IgD-negative memory B cell (primary cell): ENCODE results near the gene CTR9. TPM values are rescaled to one million over a fixed set of nuclear protein-coding genes. Genes with fewer than 3 reads are reported as not detected.
A peak's percentile ranks its signal among the peaks of the same experiment; 100 is the strongest.

ENCODE experiments used
- H3K27ac Mint-ChIP-seq, 3 donors: one replicate each; pipeline ENCODE4 v1.8.0; 2020 to 2022; ENCODE audit warnings: mild to moderate bottlenecking in 3 of 3, mixed read lengths in 3 of 3, moderate library complexity in 1 of 3
- H3K27me3 Mint-ChIP-seq: one replicate; pipeline ENCODE4 v1.8.0; 2021; ENCODE audit warnings: mixed read lengths
- H3K36me3 Mint-ChIP-seq: one replicate; pipeline ENCODE4 v1.8.0; 2020; ENCODE audit warnings: mild to moderate bottlenecking, mixed read lengths
- H3K4me1 Mint-ChIP-seq, 3 donors: one replicate each; pipeline ENCODE4 v1.8.0; 2020 to 2022; ENCODE audit warnings: mixed read lengths in 3 of 3, mild to moderate bottlenecking in 1 of 3
- H3K4me3 Mint-ChIP-seq, 4 donors: one replicate each; pipeline ENCODE4 v1.8.0; 2020 to 2022; ENCODE audit warnings: mild to moderate bottlenecking in 4 of 4, mixed read lengths in 4 of 4, moderate library complexity in 3 of 4
- H3K9me3 Mint-ChIP-seq, 3 donors: one replicate each; pipeline ENCODE4 v1.8.0; 2020 to 2021; ENCODE audit warnings: mixed read lengths in 3 of 3, mild to moderate bottlenecking in 1 of 3
- polyA plus RNA-seq: library from polyadenylated mRNA; unstranded; fragments of 300-500 nt; fragmentation: Illumina TruSeq; gene quantifications from one replicate; pipeline ENCODE4 v1.2.3, GENCODE V29; 2021

The CTR9 gene
- polyA plus RNA-seq = 49.3 TPM

- peaks cover 7 to 16% (median 13%) of the 10 kb centered on the region in 3 donors for H3K4me1 Mint-ChIP-seq
Observed at GRCh38 chr11:10750838-10751580, at the start of gene CTR9. TSS of gene CTR9 (plus strand) at chr11:10751246. CDS start at chr11:10751413, 167 bp downstream.

DNA sequence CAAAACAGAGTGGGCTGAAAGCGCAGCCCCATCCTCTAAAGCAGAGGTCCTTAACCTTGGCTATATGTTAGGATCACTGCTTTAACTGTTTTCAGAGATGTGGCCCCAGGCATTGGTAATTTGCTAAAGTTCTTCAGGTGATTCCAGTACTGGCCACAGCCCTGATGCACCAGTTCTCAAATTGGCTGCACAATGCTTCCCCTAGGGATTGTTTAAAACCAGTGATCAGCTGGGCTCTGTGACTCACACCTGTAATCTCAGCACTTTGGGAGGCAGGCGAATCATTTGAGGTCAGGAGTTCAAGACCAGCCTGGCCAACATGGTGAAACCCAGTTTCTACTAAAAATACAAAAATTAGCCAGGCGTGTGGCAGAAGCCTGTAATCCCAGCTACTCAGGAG, 49.1 kb upstream of the CTR9 start:
- Mint-ChIP-seq H3K9me3 (peaks cover 0 to 7% (median 7%) of the 10 kb centered on the region in 3 donors), H3K27ac (no peak overlapping the region), H3K27me3 (no peaks in the 10 kb centered on the region), H3K4me3 (no peak overlapping the region), H3K4me1 (no peaks in the 10 kb centered on the region), H3K36me3 (peaks cover 5% of the 10 kb centered on the region)

More at GRCh38 chr11:10750838-10751580, at the start of gene CTR9:
- Mint-ChIP-seq H3K27ac (peak within 1 kb of the TSS; percentile 89 to 93 (median 92)), H3K36me3 (no peaks in the 10 kb centered on the region), H3K9me3 (no peaks in the 10 kb centered on the region), H3K4me3 (peak within 1 kb of the TSS; percentile 94 to 100 (median 98)), H3K27me3 (no peaks in the 10 kb centered on the region)

DNA sequence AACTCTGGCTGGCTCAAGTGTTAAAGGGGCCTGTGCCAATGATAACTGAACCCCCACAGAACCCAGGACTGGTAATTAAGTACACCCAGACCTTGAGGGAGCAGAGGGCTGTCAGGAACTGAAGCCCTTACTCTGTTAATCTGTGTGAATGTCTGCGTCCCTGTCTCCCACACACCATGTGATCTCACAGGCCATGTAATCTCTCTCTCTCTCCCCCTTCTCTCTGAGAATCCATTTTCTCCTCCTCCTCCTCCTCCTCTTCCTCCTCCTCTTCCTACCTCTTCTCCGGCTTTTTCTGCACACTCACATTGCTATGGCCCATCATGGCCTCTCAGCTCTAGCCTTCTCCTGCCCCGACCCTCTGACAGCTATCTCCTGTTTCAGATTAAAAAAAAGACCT, 42.9 kb upstream of the CTR9 start:
- Mint-ChIP-seq H3K27ac (no peak overlapping the region), H3K4me3 (peak overlapping the region in 1 of 4 donors; percentile 32), H3K9me3 (peaks cover 0 to 2% (median 0%) of the 10 kb centered on the region in 3 donors), H3K36me3 (no peaks in the 10 kb centered on the region), H3K27me3 (no peaks in the 10 kb centered on the region), H3K4me1 (no peaks in the 10 kb centered on the region)

GRCh38 chr11:10709299-10710086, 41.6 kb upstream of the CTR9 start:
- no peaks in the 10 kb centered on the region for H3K27me3 Mint-ChIP-seq
- H3K27ac Mint-ChIP-seq = no peak overlapping the region
- no peak overlapping the region for H3K4me3 Mint-ChIP-seq
- H3K4me1 Mint-ChIP-seq = no peaks in the 10 kb centered on the region
- no peaks in the 10 kb centered on the region for H3K9me3 Mint-ChIP-seq
- no peaks in the 10 kb centered on the region for H3K36me3 Mint-ChIP-seq

DNA sequence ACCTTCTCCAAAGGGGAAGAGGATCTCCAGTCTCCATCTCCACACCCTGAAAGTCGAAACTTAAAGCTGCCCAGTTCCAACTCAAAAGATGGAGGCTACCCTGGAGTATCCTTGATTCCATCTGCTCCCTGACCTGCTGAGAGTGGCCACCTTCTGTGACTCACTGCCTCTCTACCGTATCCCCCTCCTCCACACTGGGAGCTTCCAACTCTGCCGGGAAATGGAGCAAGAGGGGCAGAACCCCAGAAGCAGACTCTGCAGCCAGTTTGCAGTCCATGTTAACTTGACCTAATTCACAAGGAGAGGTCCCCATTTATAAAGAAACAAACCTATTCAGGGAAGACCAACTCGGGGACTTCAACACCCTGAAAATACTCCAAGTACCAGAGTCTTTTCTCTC, 35.5 kb upstream of the CTR9 start:
- Mint-ChIP-seq H3K27me3 (peaks cover 5% of the 10 kb centered on the region), H3K27ac (no peak overlapping the region), H3K36me3 (no peaks in the 10 kb centered on the region), H3K4me1 (no peaks in the 10 kb centered on the region), H3K4me3 (no peak overlapping the region), H3K9me3 (no peaks in the 10 kb centered on the region)

DNA sequence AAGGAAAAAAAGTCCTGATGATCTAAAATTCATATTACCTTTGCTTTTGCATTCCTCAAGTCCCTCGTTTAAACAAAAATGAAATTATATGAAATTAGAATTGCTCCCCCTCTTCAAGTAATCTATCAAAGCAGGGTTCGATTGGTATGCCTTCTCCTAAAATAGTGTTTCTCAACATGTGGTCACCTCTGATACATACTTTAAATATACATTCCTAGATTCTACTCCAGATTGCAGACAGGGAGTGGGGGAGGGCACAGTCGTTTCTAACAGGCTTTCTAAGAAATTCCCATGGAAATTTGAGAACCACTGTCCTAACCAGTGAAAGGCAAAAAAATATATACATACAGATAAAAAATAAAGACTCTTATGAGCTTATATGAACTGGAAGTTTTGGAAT, 34.9 kb upstream of the CTR9 start:
- Mint-ChIP-seq H3K36me3 (no peaks in the 10 kb centered on the region), H3K4me3 (no peak overlapping the region), H3K27ac (no peak overlapping the region), H3K4me1 (no peaks in the 10 kb centered on the region), H3K9me3 (no peaks in the 10 kb centered on the region), H3K27me3 (peaks cover 5% of the 10 kb centered on the region)

- no peaks in the 10 kb centered on the region for H3K36me3 Mint-ChIP-seq
- H3K4me1 Mint-ChIP-seq = no peaks in the 10 kb centered on the region
- H3K27me3 Mint-ChIP-seq = peaks cover 5% of the 10 kb centered on the region
- H3K27ac Mint-ChIP-seq = peak overlapping the region in 1 of 3 donors; percentile 59
- no peak overlapping the region for H3K4me3 Mint-ChIP-seq
- H3K9me3 Mint-ChIP-seq = no peaks in the 10 kb centered on the region
Observed at GRCh38 chr11:10716543-10717259, 34.3 kb upstream of the CTR9 start.

- H3K4me3 Mint-ChIP-seq = no peak overlapping the region
- no peaks in the 10 kb centered on the region for H3K36me3 Mint-ChIP-seq
- H3K9me3 Mint-ChIP-seq = no peaks in the 10 kb centered on the region
- H3K4me1 Mint-ChIP-seq = peaks cover 0 to 3% (median 0%) of the 10 kb centered on the region in 3 donors
- H3K27me3 Mint-ChIP-seq = peaks cover 5% of the 10 kb centered on the region
- H3K27ac Mint-ChIP-seq = no peak overlapping the region
Observed at GRCh38 chr11:10719616-10720015, 31.4 kb upstream of the CTR9 start.

DNA sequence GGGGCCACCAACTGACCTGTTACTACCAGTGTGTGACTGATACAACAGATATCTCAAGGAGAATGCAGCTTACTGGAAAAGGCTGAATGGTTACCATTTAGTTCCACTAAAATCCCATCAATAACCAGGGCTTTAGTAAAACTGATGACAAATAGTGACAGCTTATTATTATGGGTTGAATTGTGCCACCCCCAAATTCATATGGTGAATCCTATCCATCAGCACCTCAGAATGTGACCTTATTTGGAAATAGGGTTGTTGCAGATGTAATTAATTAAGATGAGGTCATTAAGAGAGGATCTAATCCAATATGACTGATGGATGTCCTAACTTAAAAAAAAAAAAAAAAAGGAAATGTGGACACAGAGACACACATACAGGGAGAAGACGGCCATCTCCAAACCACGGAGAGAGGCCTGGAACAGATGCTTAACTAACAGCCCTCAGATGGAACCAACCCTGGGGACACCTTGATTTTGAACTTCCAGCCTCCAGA, 30.1 kb upstream of the CTR9 start:
- Mint-ChIP-seq H3K4me1 (peaks cover 2 to 9% (median 6%) of the 10 kb centered on the region in 3 donors), H3K27ac (peak overlapping the region in 1 of 3 donors; percentile 67), H3K9me3 (no peaks in the 10 kb centered on the region), H3K4me3 (no peak overlapping the region), H3K27me3 (peaks cover 5% of the 10 kb centered on the region), H3K36me3 (no peaks in the 10 kb centered on the region)

DNA sequence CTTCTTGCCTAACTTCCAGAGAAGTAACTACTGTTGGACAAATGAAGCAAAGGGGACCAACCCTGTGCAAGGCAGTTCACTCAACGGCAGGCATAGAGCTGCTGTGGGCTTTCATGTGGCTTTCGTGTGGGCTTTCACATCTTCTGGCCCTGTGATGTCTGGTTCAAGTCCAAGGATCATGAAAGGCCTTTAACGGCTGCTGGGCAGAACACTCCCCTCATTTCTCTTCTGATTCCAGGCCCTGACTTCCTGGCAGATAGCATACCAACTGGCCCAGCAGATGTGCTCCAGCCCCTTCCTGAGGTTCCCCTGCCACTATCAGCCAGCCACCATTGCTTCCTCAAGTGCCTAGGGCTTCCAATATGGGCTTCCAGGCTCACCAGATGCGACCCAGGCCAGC, 28.7 kb upstream of the CTR9 start:
- Mint-ChIP-seq H3K36me3 (no peaks in the 10 kb centered on the region), H3K4me1 (peaks cover 3 to 11% (median 8%) of the 10 kb centered on the region in 3 donors), H3K27me3 (peaks cover 5% of the 10 kb centered on the region), H3K9me3 (no peaks in the 10 kb centered on the region), H3K27ac (no peak overlapping the region), H3K4me3 (no peak overlapping the region)

- Mint-ChIP-seq H3K27ac (peak overlapping the region in 1 of 3 donors; percentile 27), H3K4me3 (peak overlapping the region in 1 of 4 donors; percentile 52), H3K36me3 (no peaks in the 10 kb centered on the region), H3K9me3 (no peaks in the 10 kb centered on the region), H3K27me3 (no peaks in the 10 kb centered on the region), H3K4me1 (peaks cover 3 to 11% (median 8%) of the 10 kb centered on the region in 3 donors)
Observed at GRCh38 chr11:10725114-10725906, 25.7 kb upstream of the CTR9 start.

- Mint-ChIP-seq H3K27me3 (no peaks in the 10 kb centered on the region), H3K36me3 (no peaks in the 10 kb centered on the region), H3K27ac (peak overlapping the region in 2 of 3 donors; percentile 27 to 83), H3K4me3 (peak overlapping the region in 1 of 4 donors; percentile 77), H3K4me1 (peaks cover 3 to 11% (median 8%) of the 10 kb centered on the region in 3 donors), H3K9me3 (no peaks in the 10 kb centered on the region)
Observed at GRCh38 chr11:10725907-10726253, 25.2 kb upstream of the CTR9 start.

DNA sequence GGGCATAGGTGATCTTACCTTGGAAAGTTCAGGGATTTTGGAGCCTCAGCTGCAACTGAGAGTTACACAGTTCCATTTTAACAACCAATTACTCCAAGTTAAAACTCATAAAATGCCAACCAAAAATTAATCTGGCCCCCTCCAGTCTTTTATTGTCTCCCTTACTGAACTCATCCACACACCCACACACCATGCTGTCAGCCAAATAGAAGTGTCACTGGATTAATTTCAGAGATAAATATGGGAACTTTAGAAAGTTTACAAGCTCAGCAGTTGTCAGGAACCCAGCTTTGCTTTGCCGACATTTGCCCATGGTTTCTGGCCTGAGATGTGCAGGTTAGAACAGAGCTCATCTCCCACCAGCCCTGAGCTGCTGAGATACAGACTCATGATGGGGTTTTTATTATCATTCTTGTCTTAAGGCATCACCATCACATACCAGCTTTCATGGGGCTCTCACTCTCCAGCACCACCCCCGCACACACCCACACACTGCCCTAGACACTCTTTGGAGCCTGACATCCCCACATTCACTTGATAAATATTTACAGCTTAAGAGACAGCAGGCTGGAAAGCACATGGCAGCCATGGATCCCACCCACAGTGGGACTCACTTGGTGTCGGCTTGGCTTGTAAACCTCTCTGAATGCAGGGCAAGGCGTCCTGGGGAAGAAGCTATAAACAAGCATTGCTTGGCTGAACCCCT, 23.7 kb upstream of the CTR9 start:
- peaks cover 3 to 11% (median 8%) of the 10 kb centered on the region in 3 donors for H3K4me1 Mint-ChIP-seq
- peaks cover 3% of the 10 kb centered on the region for H3K27me3 Mint-ChIP-seq
- H3K27ac Mint-ChIP-seq = no peak overlapping the region
- H3K4me3 Mint-ChIP-seq = peak overlapping the region in 1 of 4 donors; percentile 14
- H3K9me3 Mint-ChIP-seq = peaks cover 0 to 4% (median 0%) of the 10 kb centered on the region in 3 donors
- H3K36me3 Mint-ChIP-seq = no peaks in the 10 kb centered on the region

DNA sequence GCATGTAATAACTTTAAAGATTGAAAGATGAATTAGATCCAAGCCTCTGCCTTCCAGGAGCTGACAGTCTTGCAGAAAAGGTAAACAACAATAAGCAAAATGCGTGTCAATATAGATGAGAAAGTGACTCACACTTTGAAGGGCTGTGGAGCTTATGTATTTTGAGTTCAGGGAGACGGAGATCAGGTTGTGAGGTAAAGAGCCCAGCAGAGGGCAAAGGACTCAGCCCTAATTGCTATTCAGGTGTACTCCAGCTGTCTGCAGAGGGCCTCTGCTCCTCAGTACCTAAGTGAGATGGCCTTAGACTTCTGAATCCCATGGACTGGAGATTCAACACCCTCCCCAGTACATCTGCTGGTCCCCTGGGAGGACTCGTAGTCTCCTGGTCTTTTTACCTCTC, 22.9 kb upstream of the CTR9 start:
- H3K4me1 Mint-ChIP-seq = peaks cover 3 to 11% (median 8%) of the 10 kb centered on the region in 3 donors
- H3K27me3 Mint-ChIP-seq = peaks cover 4% of the 10 kb centered on the region
- H3K4me3 Mint-ChIP-seq = no peak overlapping the region
- H3K36me3 Mint-ChIP-seq = no peaks in the 10 kb centered on the region
- no peak overlapping the region for H3K27ac Mint-ChIP-seq
- H3K9me3 Mint-ChIP-seq = peaks cover 0 to 4% (median 0%) of the 10 kb centered on the region in 3 donors
